IMR-90 (cell line): ENCODE data around the gene PACS1.

ENCODE experiments used
- BHLHE40 ChIP-seq: fragments of 150-350 bp; IDR thresholded peaks from 2 replicates; pipeline ENCODE4 v1.6.1; 2016; ENCODE audit warnings: mild to moderate bottlenecking, low read depth, low read length
- CEBPB ChIP-seq: IDR thresholded peaks from 2 replicates; pipeline ENCODE4 v1.6.1; 2012; ENCODE audit warnings: low read depth, low read length, improper control_type of control experiment
- CTCF ChIP-seq: conservative IDR thresholded peaks from 2 replicates; pipeline ENCODE4 v1.5.1; 2012; ENCODE audit warnings: mild to moderate bottlenecking, low read depth, low read length, improper control_type of control experiment
- MAFK ChIP-seq: IDR thresholded peaks from 2 replicates; pipeline ENCODE4 v1.6.1; 2012; ENCODE audit warnings: low read depth, low read length, improper control_type of control experiment
- MXI1 ChIP-seq: IDR thresholded peaks from 2 replicates; pipeline ENCODE4 v1.6.1; 2012; ENCODE audit warnings: low read depth, mild to moderate bottlenecking, low read length, moderate library complexity, borderline replicate concordance
- POLR2A ChIP-seq: IDR thresholded peaks from 2 replicates; pipeline ENCODE4 v1.6.1; 2012; ENCODE audit warnings: mild to moderate bottlenecking, low read depth, low read length
- RAD21 ChIP-seq: IDR thresholded peaks from 2 replicates; pipeline ENCODE4 v1.6.1; 2012; ENCODE audit warnings: low read length, improper control_type of control experiment
- RCOR1 ChIP-seq: IDR thresholded peaks from 2 replicates; pipeline ENCODE4 v1.6.1; 2012; ENCODE audit warnings: mild to moderate bottlenecking, low read length, improper control_type of control experiment; ENCODE audit not compliant: insufficient replicate concordance
- RFX5 ChIP-seq: IDR thresholded peaks from 2 replicates; pipeline ENCODE4 v1.8.0; 2012; ENCODE audit warnings: low read depth, mild to moderate bottlenecking, low read length, moderate library complexity
- SMC3 ChIP-seq: fragments of 150-350 bp; IDR thresholded peaks from 2 replicates; pipeline ENCODE4 v1.6.1; 2016; ENCODE audit warnings: low read depth, mild to moderate bottlenecking, antibody characterized with exemption, low read length, moderate library complexity
- USF2 ChIP-seq: fragments of 150-350 bp; IDR thresholded peaks from 2 replicates; pipeline ENCODE4 v1.6.1; 2017; ENCODE audit warnings: mild to moderate bottlenecking, antibody characterized with exemption, low read length, low read depth

GRCh38 chr11:66101066-66101464 lies 31.0 kb downstream of the PACS1 start:
- no peak for TF ChIP-seq CTCF
- no peak for TF ChIP-seq RAD21
- no peak for TF ChIP-seq MXI1
- no peak for TF ChIP-seq BHLHE40
- TF ChIP-seq CEBPB: no peak
- TF ChIP-seq SMC3: no peak
- TF ChIP-seq POLR2A: no peak
- no peak for TF ChIP-seq USF2
- no peak for TF ChIP-seq MAFK
- no peak for TF ChIP-seq RFX5
- no peak for TF ChIP-seq RCOR1
